HG02973 (cell line): ENCODE results near the gene SLC7A5.
A peak's percentile ranks its signal among the peaks of the same experiment; 100 is the strongest.
"Not testable (repeated sequence)": the region's sequence is repeated elsewhere in the genome, so short reads cannot be mapped to it uniquely, and the experiment has no call there.

Experiments
- ATAC-seq: cut with Tn5 transposase; IDR thresholded peaks from one replicate; pipeline ENCODE4 v1.9.1; 2021; ENCODE audit warnings: moderate library complexity; ENCODE audit not compliant: unreplicated experiment

Gene SLC7A5

GRCh38 chr16:87888346-87888745 is 19.0 kb upstream of the SLC7A5 start:
- ATAC-seq: not testable (repeated sequence)

GRCh38 chr16:87887931-87888330 is 18.6 kb upstream of the SLC7A5 start:
- ATAC-seq: not testable (repeated sequence)

DNA sequence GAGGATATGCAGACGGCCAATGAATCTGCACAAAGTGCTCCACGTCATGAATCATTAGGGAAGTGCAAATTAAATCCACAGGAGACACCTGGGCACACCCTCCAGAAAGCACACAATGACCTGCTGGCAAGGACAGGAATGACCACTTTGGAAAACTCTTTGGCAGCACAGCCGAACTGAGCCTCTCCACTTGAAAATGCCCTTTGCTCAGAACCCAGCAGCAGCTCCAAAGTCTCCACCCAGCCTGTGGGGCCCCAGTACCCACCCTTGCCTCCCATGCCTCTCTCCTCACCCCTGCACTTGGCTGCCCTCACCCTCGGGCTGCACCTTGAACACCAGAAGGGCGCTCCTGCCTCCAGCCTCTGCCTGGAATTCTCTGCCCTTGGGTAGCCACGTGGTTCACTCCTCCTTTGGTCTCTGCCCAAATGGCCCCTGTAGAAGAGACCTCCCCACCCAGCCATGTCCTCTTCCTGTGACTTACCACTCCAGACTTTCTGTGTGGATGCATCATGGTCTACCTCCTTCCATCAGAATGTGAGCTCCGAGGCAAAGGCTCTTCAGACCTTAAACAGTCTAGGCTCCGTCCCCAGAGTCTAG is 16.2 kb upstream of the SLC7A5 start:
- not testable (repeated sequence) for ATAC-seq

- ATAC-seq: no peak
Observed at GRCh38 chr16:87882436-87883019, 13.2 kb upstream of the SLC7A5 start.

GRCh38 chr16:87881324-87882200 is 12.3 kb upstream of the SLC7A5 start:
- ATAC-seq: no peak

DNA sequence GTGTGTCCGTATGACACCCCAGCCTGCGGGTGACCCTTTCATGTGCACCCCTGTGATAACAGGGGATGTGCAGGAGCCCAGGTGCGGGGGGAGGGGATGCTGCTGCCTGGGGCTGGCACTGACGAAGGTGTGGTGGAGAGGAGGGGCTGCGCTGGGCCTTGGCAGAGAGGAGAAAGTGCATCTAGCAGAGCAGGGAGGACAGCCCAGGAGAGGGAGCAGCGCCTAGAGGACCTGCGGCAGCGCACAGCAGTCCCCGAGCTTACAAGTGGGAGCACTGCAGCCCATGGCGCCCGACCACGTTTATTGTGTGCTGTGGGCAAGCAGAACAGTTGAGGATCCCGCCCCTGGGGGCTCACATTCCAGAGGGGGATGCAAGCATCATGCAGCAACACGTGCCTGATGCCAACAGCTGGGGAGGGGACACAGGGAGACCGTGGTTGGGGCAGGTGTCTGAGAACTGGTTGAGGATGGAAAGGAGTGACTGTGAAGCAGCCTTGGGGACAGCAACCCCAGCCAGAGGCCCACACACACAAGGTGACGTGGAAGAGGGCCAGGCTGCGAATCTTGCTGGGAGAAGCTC is 10.9 kb upstream of the SLC7A5 start:
- no peak for ATAC-seq

GRCh38 chr16:87879411-87880013 is 10.2 kb upstream of the SLC7A5 start:
- ATAC-seq: not testable (repeated sequence)

GRCh38 chr16:87878704-87879103 is 9.4 kb upstream of the SLC7A5 start:
- ATAC-seq: no peak

- ATAC-seq: no peak
Observed at GRCh38 chr16:87877942-87878507, 8.7 kb upstream of the SLC7A5 start.

- ATAC-seq: no peak
Observed at GRCh38 chr16:87874639-87875427, 5.5 kb upstream of the SLC7A5 start.

GRCh38 chr16:87870418-87871291 is 1.3 kb upstream of the SLC7A5 start:
- not testable (repeated sequence) for ATAC-seq

- not testable (repeated sequence) for ATAC-seq
Observed at GRCh38 chr16:87869879-87870417, 641 bp upstream of the SLC7A5 start.

DNA sequence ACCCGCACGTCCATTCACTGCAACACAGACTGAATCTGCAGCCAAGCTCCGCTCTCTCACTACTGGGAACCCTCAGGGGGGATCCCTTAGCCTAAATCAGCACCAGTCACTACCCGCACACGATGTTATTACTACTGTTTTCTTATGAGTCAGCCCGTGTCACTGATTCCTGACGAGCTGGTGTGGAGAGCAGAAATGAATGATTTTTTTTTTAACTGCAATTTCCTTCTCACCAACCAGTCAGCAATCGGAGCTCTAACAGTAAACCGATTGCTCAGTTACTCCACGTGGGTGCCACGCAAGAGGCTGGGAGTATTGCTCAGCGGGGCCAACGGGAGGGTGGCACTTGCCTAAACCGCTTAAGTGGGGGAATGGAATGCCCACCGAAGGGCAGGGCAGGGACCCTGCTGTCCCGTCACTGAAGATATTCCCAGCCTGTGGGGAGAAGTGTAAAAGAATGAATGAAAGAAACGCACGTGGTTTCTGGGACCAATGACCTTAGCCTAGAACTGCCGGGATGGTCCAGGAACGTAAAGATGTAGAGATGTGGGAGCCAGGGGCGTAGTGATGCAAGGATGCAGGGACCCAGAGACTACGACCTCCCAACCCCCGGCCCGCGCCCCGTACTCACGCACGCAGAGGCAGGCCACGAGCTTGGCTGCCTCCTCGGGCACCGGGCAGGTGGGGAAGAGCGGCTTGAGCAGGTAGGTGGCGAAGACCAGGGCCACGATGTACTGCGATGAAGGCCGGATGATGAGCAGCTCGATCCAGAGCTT is 865 bp downstream of the SLC7A5 start:
- peak; percentile 38 for ATAC-seq

- not testable (repeated sequence) for ATAC-seq
Observed at GRCh38 chr16:87865902-87866555, 3.3 kb downstream of the SLC7A5 start.

- no peak for ATAC-seq
Observed at GRCh38 chr16:87864331-87864989, 4.8 kb downstream of the SLC7A5 start.

DNA sequence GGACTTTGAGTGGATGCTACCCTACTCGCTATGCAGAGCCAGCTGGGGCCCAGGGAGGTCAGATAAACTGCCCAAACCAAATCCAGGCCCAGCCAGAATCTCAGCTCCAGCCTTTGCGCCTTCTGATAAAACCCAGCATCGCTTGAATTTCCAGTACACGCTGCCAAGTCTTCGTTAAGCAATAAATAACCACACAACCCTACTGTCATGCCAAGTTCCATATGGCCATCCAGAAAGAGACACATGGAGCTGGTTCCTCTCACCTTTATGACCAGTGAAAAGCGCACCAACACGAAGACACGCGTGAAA is 6.0 kb downstream of the SLC7A5 start:
- ATAC-seq: not testable (repeated sequence)
